Type B pancreatic cell (in vitro differentiated cells): Measurements from ENCODE around the gene POLE. TPM values are rescaled to one million over a fixed set of nuclear protein-coding genes. Genes with fewer than 3 reads are reported as not detected.

Experiments used
- DNase-seq: peaks from one replicate; pipeline ENCODE4 v3.0.0; 2021; ENCODE audit warnings: mixed read lengths; ENCODE audit not compliant: unreplicated experiment; ENCODE audit errors: extremely low spot score
- H3K27ac Mint-ChIP-seq: 2 replicates; pipeline ENCODE4 v1.8.0; 2021; ENCODE audit warnings: mild to moderate bottlenecking, mixed read lengths
- H3K27me3 Mint-ChIP-seq: 2 replicates; pipeline ENCODE4 v1.8.0; 2021; ENCODE audit warnings: mixed read lengths
- H3K36me3 Mint-ChIP-seq: 2 replicates; pipeline ENCODE4 v1.8.0; 2021; ENCODE audit warnings: mixed read lengths
- H3K4me1 Mint-ChIP-seq: one replicate; pipeline ENCODE4 v1.8.0; 2021; ENCODE audit warnings: mixed read lengths; ENCODE audit not compliant: unreplicated experiment
- H3K4me3 Mint-ChIP-seq: 2 replicates; pipeline ENCODE4 v1.8.0; 2021; ENCODE audit warnings: mild to moderate bottlenecking, mixed read lengths
- H3K9me3 Mint-ChIP-seq: 2 replicates; pipeline ENCODE4 v1.8.0; 2021; ENCODE audit warnings: mixed read lengths
- CTCF ChIP-seq: fragments of 200-600 bp; sonication (generic); conservative IDR thresholded peaks from 2 replicates; pipeline ENCODE4 v1.5.0; 2021; ENCODE audit warnings: antibody characterized with exemption, mild to moderate bottlenecking
- total RNA-seq: library from RNA; stranded (reverse); gene quantifications from 2 replicates; pipeline ENCODE4 v1.2.1, GENCODE V29; 2021; ENCODE audit warnings: low replicate concordance

POLE gene
- total RNA-seq, 1 donor from 2014 or later = 113 TPM

GRCh38 chr12:132719954-132720324 lies 32.8 kb upstream of the POLE start:
- H3K27ac Mint-ChIP-seq = no peak overlapping the region
- H3K4me3 Mint-ChIP-seq = no peak overlapping the region
- H3K4me1 Mint-ChIP-seq = no peaks in the 10 kb centered on the region
- TF ChIP-seq CTCF = no peak
- H3K36me3 Mint-ChIP-seq = no peaks in the 10 kb centered on the region
- H3K9me3 Mint-ChIP-seq = no peaks in the 10 kb centered on the region
- no peak for DNase-seq
- no peaks in the 10 kb centered on the region for H3K27me3 Mint-ChIP-seq

GRCh38 chr12:132719141-132719953 lies 32.2 kb upstream of the POLE start:
- Mint-ChIP-seq H3K27me3 (no peaks in the 10 kb centered on the region), H3K36me3 (peaks cover 3% of the 10 kb centered on the region), H3K4me3 (no peak overlapping the region), H3K4me1 (no peaks in the 10 kb centered on the region), H3K27ac (no peak overlapping the region), H3K9me3 (no peaks in the 10 kb centered on the region)
- no peak for TF ChIP-seq CTCF
- DNase-seq = no peak

- DNase-seq = no peak
- Mint-ChIP-seq H3K4me1 (no peaks in the 10 kb centered on the region), H3K9me3 (no peaks in the 10 kb centered on the region), H3K4me3 (no peak overlapping the region), H3K27me3 (no peaks in the 10 kb centered on the region), H3K36me3 (peaks cover 3% of the 10 kb centered on the region), H3K27ac (no peak overlapping the region)
- no peak for TF ChIP-seq CTCF
Measured at GRCh38 chr12:132718644-132719043, 31.5 kb upstream of the POLE start.

- no peaks in the 10 kb centered on the region for H3K27me3 Mint-ChIP-seq
- H3K4me3 Mint-ChIP-seq = no peak overlapping the region
- no peaks in the 10 kb centered on the region for H3K4me1 Mint-ChIP-seq
- no peak for DNase-seq
- peaks cover 3% of the 10 kb centered on the region for H3K36me3 Mint-ChIP-seq
- H3K9me3 Mint-ChIP-seq = no peaks in the 10 kb centered on the region
- no peak for TF ChIP-seq CTCF
- no peak overlapping the region for H3K27ac Mint-ChIP-seq
Measured at GRCh38 chr12:132717531-132718387, 30.6 kb upstream of the POLE start.

- H3K4me3 Mint-ChIP-seq = no peak overlapping the region
- no peak for TF ChIP-seq CTCF
- peaks cover 3% of the 10 kb centered on the region for H3K36me3 Mint-ChIP-seq
- no peak for DNase-seq
- no peak overlapping the region for H3K27ac Mint-ChIP-seq
- H3K4me1 Mint-ChIP-seq = no peaks in the 10 kb centered on the region
- no peaks in the 10 kb centered on the region for H3K27me3 Mint-ChIP-seq
- no peaks in the 10 kb centered on the region for H3K9me3 Mint-ChIP-seq
Measured at GRCh38 chr12:132717011-132717410, 29.9 kb upstream of the POLE start.
